Brain microvascular endothelial cell (primary cell): ENCODE measurements around the gene SMAD1.
"Not testable (repeated sequence)": the region's sequence is repeated elsewhere in the genome, so short reads cannot be mapped to it uniquely, and the experiment has no call there.

Experiments
- DNase-seq: peaks from one replicate; pipeline ENCODE4 v3.0.0-alpha.2; 2020
- H3K27ac ChIP-seq: fragments of 250-450 bp; sonication (Bioruptor Pico); 2 replicates; pipeline ENCODE4 v1.5.1; 2020; ENCODE audit warnings: mild to moderate bottlenecking, moderate library complexity
- H3K27me3 ChIP-seq: fragments of 250-450 bp; sonication (Bioruptor Pico); replicated peaks from 2 replicates; pipeline ENCODE4 v1.5.1; 2020; ENCODE audit warnings: mild to moderate bottlenecking
- H3K36me3 ChIP-seq: fragments of 250-450 bp; sonication (Bioruptor Pico); replicated peaks from 2 replicates; pipeline ENCODE4 v1.5.1; 2020; ENCODE audit warnings: mild to moderate bottlenecking
- H3K4me3 ChIP-seq: 2 replicates; pipeline ENCODE4 v1.5.1; 2011; ENCODE audit warnings: low read depth, mild to moderate bottlenecking, control low read depth, low read length, moderate library complexity
- CTCF ChIP-seq: IDR thresholded peaks from 2 replicates; pipeline ENCODE4 v1.5.1; 2011; ENCODE audit warnings: low read depth, mild to moderate bottlenecking, moderate library complexity, low read length, control low read depth, inconsistent platforms; ENCODE audit errors: missing control alignments
- in situ Hi-C: cut with HindIII; loops from 2 replicates; pipeline ENCODE4 v1.10.0; 2017; ENCODE audit warnings: low sequenced_read_pairs, low pct_ligation_motif_present

SMAD1 gene

DNA sequence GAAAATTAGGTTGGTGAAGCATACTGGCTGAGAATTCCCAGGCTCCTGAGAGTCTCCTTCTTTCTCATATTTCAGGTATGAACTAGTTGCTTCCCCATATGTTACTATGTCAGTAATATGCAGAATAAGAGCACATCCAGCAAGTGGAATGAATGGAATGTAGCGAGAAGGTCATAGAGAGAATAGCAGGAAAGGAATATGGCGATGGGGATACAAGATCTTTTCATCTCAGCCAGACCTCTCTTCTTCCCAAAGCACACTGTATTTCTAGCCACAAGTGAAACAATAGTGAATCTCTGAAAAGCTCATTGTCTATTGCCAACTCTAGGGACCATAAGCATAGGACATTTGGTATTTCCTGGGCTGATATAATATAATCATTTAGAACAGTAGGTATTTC lies 82.9 kb downstream of the SMAD1 start:
- Histone ChIP-seq H3K36me3 (no peaks in the 10 kb centered on the region), H3K27ac (no peak overlapping the region), H3K27me3 (no peaks in the 10 kb centered on the region), H3K4me3 (no peak overlapping the region)
- no peak for DNase-seq
- in situ Hi-C loops = no loop called here
- no peak for TF ChIP-seq CTCF

- Histone ChIP-seq H3K36me3 (no peaks in the 10 kb centered on the region), H3K27ac (no peak overlapping the region), H3K4me3 (no peak overlapping the region), H3K27me3 (no peaks in the 10 kb centered on the region)
- no peak for DNase-seq
- in situ Hi-C loops = no loop called here
- no peak for TF ChIP-seq CTCF
Observed at GRCh38 chr4:145565328-145565727, 83.7 kb downstream of the SMAD1 start.

- TF ChIP-seq CTCF = no peak
- no peaks in the 10 kb centered on the region for H3K36me3 ChIP-seq
- H3K27me3 ChIP-seq = no peaks in the 10 kb centered on the region
- in situ Hi-C loops = no loop called here
- no peak overlapping the region for H3K4me3 ChIP-seq
- no peak for DNase-seq
- H3K27ac ChIP-seq = no peak overlapping the region
Observed at GRCh38 chr4:145566086-145566708, 84.5 kb downstream of the SMAD1 start.

- TF ChIP-seq CTCF = no peak
- H3K36me3 ChIP-seq = no peaks in the 10 kb centered on the region
- H3K27ac ChIP-seq = no peak overlapping the region
- no peak overlapping the region for H3K4me3 ChIP-seq
- in situ Hi-C loops = no loop called here
- H3K27me3 ChIP-seq = no peaks in the 10 kb centered on the region
- no peak for DNase-seq
Observed at GRCh38 chr4:145566768-145567167, 85.1 kb downstream of the SMAD1 start.

- DNase-seq = no peak
- H3K27me3 ChIP-seq = no peaks in the 10 kb centered on the region
- no peak overlapping the region for H3K4me3 ChIP-seq
- no peaks in the 10 kb centered on the region for H3K36me3 ChIP-seq
- no peak overlapping the region for H3K27ac ChIP-seq
- in situ Hi-C loops = no loop called here
- TF ChIP-seq CTCF = no peak
Observed at GRCh38 chr4:145567516-145567915, 85.9 kb downstream of the SMAD1 start.

GRCh38 chr4:145574546-145574945 lies 92.9 kb downstream of the SMAD1 start:
- H3K27me3 ChIP-seq, DNase-seq, in situ Hi-C loops, H3K4me3 ChIP-seq, H3K27ac ChIP-seq, H3K36me3 ChIP-seq: not testable (repeated sequence)
